Memory B cell (primary cell): ENCODE data around the gene TSPYL6.
"Not testable (repeated sequence)": the region's sequence is repeated elsewhere in the genome, so short reads cannot be mapped to it uniquely, and the experiment has no call there.

ENCODE experiments used
- ATAC-seq: fragments of 150-1000 bp; cut with Tn5 transposase; 2 replicates; pipeline ENCODE4 v1.10.0; 2021; ENCODE audit warnings: low read depth, mild to moderate bottlenecking, moderate library complexity
- DNase-seq, 2 donors: peaks; one replicate each; pipeline ENCODE4 v3.0.0; 2022; ENCODE audit warnings: low spot score in 2 of 2
- H3K27ac Mint-ChIP-seq: one replicate; pipeline ENCODE4 v1.8.0; 2022; ENCODE audit warnings: mild to moderate bottlenecking, moderate library complexity, mixed read lengths
- H3K27me3 Mint-ChIP-seq: one replicate; pipeline ENCODE4 v1.8.0; 2022; ENCODE audit warnings: mixed read lengths
- H3K36me3 Mint-ChIP-seq: one replicate; pipeline ENCODE4 v1.8.0; 2022; ENCODE audit warnings: mild to moderate bottlenecking, mixed read lengths
- H3K4me1 Mint-ChIP-seq: one replicate; pipeline ENCODE4 v1.8.0; 2022; ENCODE audit warnings: mixed read lengths
- H3K4me3 Mint-ChIP-seq: one replicate; pipeline ENCODE4 v1.8.0; 2022; ENCODE audit warnings: mild to moderate bottlenecking, moderate library complexity, mixed read lengths
- H3K9me3 Mint-ChIP-seq: one replicate; pipeline ENCODE4 v1.8.0; 2022; ENCODE audit warnings: mixed read lengths

TSPYL6 gene

GRCh38 chr2:54271189-54271588 lies 15.2 kb upstream of the TSPYL6 start:
- DNase-seq (no peak), ATAC-seq (no peak)
- Mint-ChIP-seq H3K27me3 (no peaks in the 10 kb centered on the region), H3K4me1 (peaks cover 13% of the 10 kb centered on the region), H3K36me3 (peaks cover 7% of the 10 kb centered on the region), H3K4me3 (no peak overlapping the region), H3K27ac (peak overlapping the region; percentile 78), H3K9me3 (no peaks in the 10 kb centered on the region)

DNA sequence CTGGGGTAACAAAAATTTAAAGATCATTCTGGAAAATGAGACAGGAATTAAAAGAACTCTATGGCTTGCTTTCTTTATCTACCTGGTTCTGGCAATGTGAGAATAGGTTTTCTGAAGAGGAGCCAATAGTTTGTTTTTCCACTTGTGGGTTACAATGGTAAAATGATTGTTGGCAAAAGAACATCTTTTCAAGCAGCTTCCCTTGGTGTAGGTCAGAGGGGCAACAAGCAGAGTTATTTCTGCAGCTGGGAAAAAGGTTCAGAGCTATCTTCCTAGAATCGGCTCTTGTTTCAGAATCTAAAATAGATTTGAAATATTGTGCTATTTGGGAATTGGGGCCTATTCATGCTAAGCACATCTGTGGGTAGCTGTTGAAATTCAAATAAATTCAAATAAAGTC lies 11.5 kb upstream of the TSPYL6 start:
- peaks cover 19% of the 10 kb centered on the region for H3K36me3 Mint-ChIP-seq

DNA sequence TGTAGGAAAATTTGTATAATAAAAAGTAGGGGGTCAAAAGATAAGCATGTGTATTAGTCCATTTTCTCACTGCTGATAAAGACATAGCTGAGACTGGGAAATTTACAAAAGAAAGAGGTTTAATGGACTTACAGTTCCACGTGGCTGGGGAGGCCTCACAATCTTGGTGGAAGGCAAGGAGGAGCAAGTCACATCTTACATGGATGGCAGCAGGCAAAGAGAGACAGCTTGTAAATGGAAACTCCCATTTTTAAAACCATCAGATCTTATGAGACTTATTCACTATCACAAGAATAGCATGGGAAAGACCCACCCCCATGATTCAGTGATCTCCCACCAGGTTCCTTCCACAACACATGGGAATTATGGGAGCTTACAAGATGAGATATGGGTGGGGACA lies 9.1 kb upstream of the TSPYL6 start:
- not testable (repeated sequence) for H3K9me3 Mint-ChIP-seq, DNase-seq, H3K27ac Mint-ChIP-seq, H3K4me3 Mint-ChIP-seq, H3K27me3 Mint-ChIP-seq, H3K4me1 Mint-ChIP-seq, ATAC-seq
- peaks cover 19% of the 10 kb centered on the region for H3K36me3 Mint-ChIP-seq

More for the DNA sequence above, 11.5 kb upstream of the TSPYL6 start:
- no peak for ATAC-seq
- Mint-ChIP-seq H3K4me1 (peaks cover 13% of the 10 kb centered on the region), H3K9me3 (peaks cover 6% of the 10 kb centered on the region), H3K4me3 (no peak overlapping the region), H3K27ac (no peak overlapping the region), H3K27me3 (no peaks in the 10 kb centered on the region)
- DNase-seq, result no peak

DNA sequence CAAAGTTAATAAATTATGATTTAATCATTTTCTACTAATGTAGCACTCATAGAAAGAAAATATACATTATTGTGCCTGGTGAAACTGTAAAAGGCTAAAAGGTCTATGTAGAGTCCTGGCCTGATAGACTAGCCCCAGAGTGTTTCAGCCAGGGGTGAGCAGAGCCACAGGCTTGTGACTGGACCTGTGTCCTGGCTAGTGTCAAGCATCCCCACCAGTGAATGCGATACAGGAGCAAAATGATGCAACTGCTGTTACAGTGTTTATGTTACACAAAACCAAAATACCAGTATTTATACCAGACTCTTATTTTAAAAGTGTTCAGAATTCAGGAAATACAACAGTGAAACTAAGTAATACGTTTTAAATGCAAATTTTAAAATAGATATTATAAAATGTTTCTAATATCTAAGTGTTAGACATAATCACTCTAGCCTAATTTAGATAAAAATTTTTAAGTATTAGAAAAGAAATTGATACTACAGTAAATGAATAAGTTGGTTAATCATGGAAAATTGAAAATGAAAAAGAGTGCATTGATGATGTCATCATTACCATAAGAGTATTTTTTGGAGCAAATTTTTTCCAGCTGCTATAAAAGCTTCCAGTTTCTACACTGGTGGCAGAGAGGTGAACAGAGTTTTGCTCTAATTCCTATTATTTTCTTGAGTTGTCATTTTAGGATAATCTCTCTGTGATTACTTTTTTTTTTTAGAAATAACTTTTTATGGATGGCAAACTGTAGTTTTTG lies 6.2 kb upstream of the TSPYL6 start:
- ATAC-seq, result no peak
- H3K4me3 Mint-ChIP-seq, result no peak overlapping the region
- peaks cover 6% of the 10 kb centered on the region for H3K9me3 Mint-ChIP-seq
- H3K4me1 Mint-ChIP-seq, result no peaks in the 10 kb centered on the region
- no peak overlapping the region for H3K27ac Mint-ChIP-seq
- no peak for DNase-seq
- no peaks in the 10 kb centered on the region for H3K27me3 Mint-ChIP-seq
- peaks cover 18% of the 10 kb centered on the region for H3K36me3 Mint-ChIP-seq

DNA sequence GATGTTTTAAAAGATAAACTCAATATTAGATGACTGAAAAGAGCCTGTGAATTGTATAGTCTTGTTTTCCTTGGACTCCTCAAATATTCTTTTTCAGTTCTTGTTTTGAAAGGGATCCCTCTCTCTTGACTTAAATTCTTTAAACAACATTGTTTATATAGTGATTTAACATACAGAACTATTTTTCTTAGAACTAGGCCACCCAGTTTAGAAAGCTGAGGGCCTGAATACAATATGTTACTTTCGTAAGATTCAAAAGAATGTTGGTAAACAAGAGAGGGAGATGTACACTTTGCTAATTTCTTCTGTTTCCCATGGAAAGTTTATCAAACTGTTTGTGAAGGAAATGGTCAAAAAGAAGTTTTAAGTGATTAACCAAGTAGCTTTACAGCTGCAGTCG lies 5.5 kb upstream of the TSPYL6 start:
- Mint-ChIP-seq H3K4me1 (no peaks in the 10 kb centered on the region), H3K36me3 (peaks cover 17% of the 10 kb centered on the region), H3K27me3 (no peaks in the 10 kb centered on the region), H3K9me3 (peaks cover 6% of the 10 kb centered on the region), H3K4me3 (no peak overlapping the region), H3K27ac (no peak overlapping the region)
- no peak for DNase-seq
- ATAC-seq, result no peak

DNA sequence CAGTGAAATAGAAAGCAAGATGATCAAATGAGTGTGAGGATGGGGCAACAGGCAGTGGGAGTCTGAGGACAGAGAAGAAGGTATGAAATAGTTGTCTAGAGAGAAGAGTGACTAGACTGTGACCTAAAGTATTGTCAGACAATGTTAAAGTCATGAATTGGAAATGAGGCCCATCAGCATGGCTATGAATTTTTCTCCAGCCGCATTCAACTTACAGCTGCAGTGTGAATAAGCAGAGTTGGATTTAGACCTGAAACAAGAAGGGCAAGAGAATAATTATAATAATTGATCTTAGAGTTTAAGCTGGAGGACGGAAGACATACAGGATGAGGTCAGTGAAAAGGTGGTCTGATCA lies 4.2 kb upstream of the TSPYL6 start:
- no peak overlapping the region for H3K4me3 Mint-ChIP-seq
- DNase-seq, result no peak
- peaks cover 24% of the 10 kb centered on the region for H3K36me3 Mint-ChIP-seq
- H3K27me3 Mint-ChIP-seq, result no peaks in the 10 kb centered on the region
- no peak for ATAC-seq
- peaks cover 6% of the 10 kb centered on the region for H3K9me3 Mint-ChIP-seq
- H3K27ac Mint-ChIP-seq, result no peak overlapping the region
- H3K4me1 Mint-ChIP-seq, result no peaks in the 10 kb centered on the region

- Mint-ChIP-seq H3K27ac (no peak overlapping the region), H3K36me3 (peaks cover 20% of the 10 kb centered on the region), H3K4me3 (no peak overlapping the region), H3K9me3 (peaks cover 1% of the 10 kb centered on the region), H3K4me1 (no peaks in the 10 kb centered on the region), H3K27me3 (no peaks in the 10 kb centered on the region)
- ATAC-seq (no peak), DNase-seq (no peak)
Observed at GRCh38 chr2:54259413-54260240, 3.6 kb upstream of the TSPYL6 start.

DNA sequence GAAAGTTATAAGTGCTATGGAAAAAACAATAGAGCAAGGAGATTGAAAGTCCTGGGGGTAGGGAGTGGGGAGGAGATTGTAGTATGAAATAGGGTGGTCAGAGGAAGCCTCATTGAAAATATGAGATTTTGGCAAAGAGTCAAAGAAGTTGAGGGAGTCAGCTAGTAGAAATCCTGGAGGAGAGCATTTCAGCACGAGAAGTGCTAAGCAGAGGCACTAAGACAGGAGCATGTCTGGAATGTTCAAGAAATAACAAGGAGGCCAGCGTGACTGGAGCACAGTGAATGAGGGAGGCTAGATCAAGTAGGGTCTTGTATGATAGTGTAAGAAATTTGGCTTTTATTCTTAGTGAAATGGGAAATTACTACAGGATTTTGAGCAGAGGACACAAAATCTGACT lies 2.1 kb upstream of the TSPYL6 start:
- H3K27ac Mint-ChIP-seq, result no peak overlapping the region
- DNase-seq, result no peak
- H3K27me3 Mint-ChIP-seq, result no peaks in the 10 kb centered on the region
- no peak for ATAC-seq
- H3K4me3 Mint-ChIP-seq, result no peak overlapping the region
- H3K9me3 Mint-ChIP-seq, result no peaks in the 10 kb centered on the region
- H3K36me3 Mint-ChIP-seq, result peaks cover 22% of the 10 kb centered on the region
- no peaks in the 10 kb centered on the region for H3K4me1 Mint-ChIP-seq

GRCh38 chr2:54255230-54256090 lies 569 bp downstream of the TSPYL6 start:
- no peak for DNase-seq

GRCh38 chr2:54254180-54254579 lies 1.8 kb downstream of the TSPYL6 start:
- Mint-ChIP-seq H3K27me3 (no peaks in the 10 kb centered on the region), H3K36me3 (peaks cover 23% of the 10 kb centered on the region), H3K4me1 (no peaks in the 10 kb centered on the region), H3K4me3 (no peak overlapping the region), H3K27ac (no peak overlapping the region), H3K9me3 (no peaks in the 10 kb centered on the region)
- ATAC-seq (no peak), DNase-seq (no peak)

More at GRCh38 chr2:54255230-54256090, 569 bp downstream of the TSPYL6 start:
- peaks cover 23% of the 10 kb centered on the region for H3K36me3 Mint-ChIP-seq
- no peaks in the 10 kb centered on the region for H3K27me3 Mint-ChIP-seq
- ATAC-seq, result no peak
- H3K4me1 Mint-ChIP-seq, result no peaks in the 10 kb centered on the region
- H3K9me3 Mint-ChIP-seq, result no peaks in the 10 kb centered on the region
- H3K4me3 Mint-ChIP-seq, result no peak overlapping the region
- H3K27ac Mint-ChIP-seq, result no peak overlapping the region

DNA sequence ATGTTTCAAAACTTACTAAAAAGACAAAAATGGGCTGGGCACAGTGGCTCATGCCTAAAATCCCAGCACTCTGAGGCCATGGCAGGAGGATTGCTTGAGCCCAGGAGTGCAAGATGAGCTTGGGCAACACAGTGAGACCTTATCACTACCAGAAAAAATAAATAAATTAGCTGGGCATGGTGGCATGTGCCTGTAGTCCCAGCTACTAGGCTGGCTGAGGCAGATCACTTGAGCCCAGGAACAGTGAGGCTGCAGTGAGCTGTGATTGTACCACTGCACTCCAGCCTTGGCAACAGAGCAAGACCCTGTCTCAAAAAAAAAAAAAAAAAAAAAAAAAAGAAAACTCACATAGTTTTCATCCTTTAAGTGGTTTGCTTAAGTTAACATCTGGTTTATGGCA lies 6.4 kb downstream of the TSPYL6 start:
- no peaks in the 10 kb centered on the region for H3K4me1 Mint-ChIP-seq
- no peak for DNase-seq
- no peak overlapping the region for H3K27ac Mint-ChIP-seq
- H3K9me3 Mint-ChIP-seq, result no peaks in the 10 kb centered on the region
- H3K36me3 Mint-ChIP-seq, result peaks cover 21% of the 10 kb centered on the region
- no peaks in the 10 kb centered on the region for H3K27me3 Mint-ChIP-seq
- no peak for ATAC-seq
- no peak overlapping the region for H3K4me3 Mint-ChIP-seq

- Mint-ChIP-seq H3K9me3 (no peaks in the 10 kb centered on the region), H3K36me3 (peaks cover 8% of the 10 kb centered on the region), H3K27ac (no peak overlapping the region), H3K4me1 (no peaks in the 10 kb centered on the region), H3K27me3 (no peaks in the 10 kb centered on the region), H3K4me3 (no peak overlapping the region)
- ATAC-seq (no peak), DNase-seq (no peak)
Observed at GRCh38 chr2:54247115-54247514, 8.9 kb downstream of the TSPYL6 start.

DNA sequence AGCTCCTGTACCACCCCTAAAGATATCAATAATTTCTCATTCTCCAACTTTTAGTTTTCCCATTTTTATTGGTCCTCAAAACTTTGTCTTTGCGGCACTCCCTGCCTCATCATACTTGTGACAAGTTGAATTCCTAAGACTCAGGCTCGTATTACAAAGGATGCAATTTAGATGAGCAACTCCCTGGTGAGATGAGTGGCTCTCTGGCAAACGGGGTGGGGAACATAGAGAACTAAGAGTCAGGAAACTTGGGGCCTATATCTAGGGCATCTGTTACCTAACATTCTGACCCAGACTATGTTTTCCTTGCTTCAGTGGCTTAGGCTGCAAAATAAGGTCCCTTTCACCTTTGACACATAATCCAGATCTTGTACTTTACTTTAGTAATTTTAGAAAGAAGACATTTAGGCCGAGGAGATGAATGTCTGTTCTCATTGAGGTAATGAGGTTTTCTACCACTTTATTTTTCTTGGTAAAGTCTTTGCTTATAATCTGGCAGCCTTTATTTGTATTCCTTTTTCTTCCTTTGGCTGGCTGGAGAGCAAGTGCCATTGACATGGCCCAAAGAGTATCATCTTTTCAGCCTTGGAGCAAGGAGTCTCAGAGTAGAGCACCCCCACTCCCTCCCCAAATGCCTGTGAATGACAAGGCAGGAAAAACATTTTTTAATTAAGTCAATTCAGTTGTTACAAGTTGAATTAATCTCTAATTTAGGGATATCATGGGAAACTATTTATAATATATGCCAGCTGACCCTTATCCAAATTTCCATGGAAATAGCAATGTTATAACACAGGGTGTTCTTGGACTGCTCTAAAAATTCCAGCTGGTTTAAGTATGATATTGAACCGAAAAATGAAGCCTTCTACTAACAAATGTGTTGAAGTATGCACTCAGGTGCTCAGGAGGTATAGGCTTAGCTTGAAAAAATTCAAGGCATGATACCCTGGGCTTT lies 15.2 kb downstream of the TSPYL6 start:
- DNase-seq, result no peak
- Mint-ChIP-seq H3K4me1 (no peaks in the 10 kb centered on the region), H3K27ac (no peak overlapping the region), H3K4me3 (no peak overlapping the region), H3K9me3 (peaks cover 3% of the 10 kb centered on the region), H3K27me3 (no peaks in the 10 kb centered on the region), H3K36me3 (peaks cover 12% of the 10 kb centered on the region)
- ATAC-seq, result no peak
